Measurements from ENCODE around the gene AKT2. TPM values are rescaled to one million over a fixed set of nuclear protein-coding genes. Genes with fewer than 3 reads are reported as not detected.

AKT2 gene
- polyA plus RNA-seq, 1 donor from 2014 or later = 131 TPM

Small RNAs within 50 kb of the gene (small RNA-seq; reads per million reads assigned to genes)
- gene MIR641 = 296 to 512 (median 300) reads per million in 3 experiments
- gene RNU6-945P = 0 reads per million in 3 experiments

Other genes starting within 250 kb of the AKT2 start
- gene ZNF780B, start 229.1 kb downstream of the AKT2 start, polyA plus RNA-seq = 28.8 and 30.8 TPM in 2 replicates
- 7.4 and 8.4 TPM in 2 replicates for gene ZNF780A, start 194.4 kb downstream of the AKT2 start, polyA plus RNA-seq
- gene MAP3K10, start 93.9 kb downstream of the AKT2 start, polyA plus RNA-seq = 18.3 and 21.1 TPM in 2 replicates
- gene TTC9B, start 67.0 kb downstream of the AKT2 start, polyA plus RNA-seq = 111 and 132 TPM in 2 replicates
- 0.30 and 0.32 TPM in 2 replicates for gene CCNP, start 58.7 kb downstream of the AKT2 start, polyA plus RNA-seq
- 14.3 and 22.8 TPM in 2 replicates for gene C19orf47, start 63.1 kb upstream of the AKT2 start, polyA plus RNA-seq
- 426 and 454 TPM in 2 replicates for gene PLD3, start 63.4 kb upstream of the AKT2 start, polyA plus RNA-seq
- gene HIPK4, start 104.8 kb upstream of the AKT2 start, polyA plus RNA-seq = not detected in 2 replicates
- gene PRX, start 128.0 kb upstream of the AKT2 start, polyA plus RNA-seq = 0.20 and 0.36 TPM in 2 replicates
- gene SERTAD1, start 140.6 kb upstream of the AKT2 start, polyA plus RNA-seq = 3.3 and 5.1 TPM in 2 replicates
- gene SERTAD3, start 159.0 kb upstream of the AKT2 start, polyA plus RNA-seq = 7.6 and 9.0 TPM in 2 replicates
- 5.0 and 9.9 TPM in 2 replicates for gene BLVRB, start 180.4 kb upstream of the AKT2 start, polyA plus RNA-seq
- 10.4 and 12.7 TPM in 2 replicates for gene SPTBN4, start 181.7 kb upstream of the AKT2 start, polyA plus RNA-seq

Data from neural cell (in vitro differentiated cells).